Measurements from ENCODE around the gene SPOP. TPM values are rescaled to one million over a fixed set of nuclear protein-coding genes. Genes with fewer than 3 reads are reported as not detected.

The SPOP gene
- total RNA-seq, 2 donors from 2014 or later, result 62.3 to 66.8 TPM

DNA sequence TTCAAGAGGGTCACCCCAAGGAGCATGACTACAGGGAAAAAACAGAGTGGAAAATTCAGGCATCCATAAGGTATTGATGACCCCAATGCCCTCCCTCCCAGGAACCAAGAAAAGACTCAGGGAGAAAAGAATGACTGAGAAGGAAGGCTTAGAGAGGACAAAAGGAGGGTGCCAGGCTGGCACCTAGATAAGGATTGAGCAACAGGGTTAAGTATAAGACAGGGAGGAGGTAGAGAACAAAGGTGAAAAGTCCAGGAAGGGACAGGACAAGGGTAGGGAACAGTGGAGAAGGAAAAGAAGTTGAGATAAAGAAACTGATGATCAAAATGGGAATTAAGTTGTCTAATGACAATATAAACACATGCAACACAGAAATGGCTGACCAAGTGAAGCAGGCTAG, 27.4 kb upstream of the SPOP start:
- H3K4me1 Mint-ChIP-seq, result peaks cover 15% of the 10 kb centered on the region
- peak overlapping the region; percentile 94 for H3K27ac Mint-ChIP-seq
- H3K4me3 Mint-ChIP-seq, result no peak overlapping the region
- no peaks in the 10 kb centered on the region for H3K27me3 Mint-ChIP-seq
- peaks cover 67% of the 10 kb centered on the region for H3K36me3 Mint-ChIP-seq (ENCODE audit: low read depth)
- ATAC-seq (replicated peaks), result no peak
- H3K9me3 Mint-ChIP-seq, result no peaks in the 10 kb centered on the region

DNA sequence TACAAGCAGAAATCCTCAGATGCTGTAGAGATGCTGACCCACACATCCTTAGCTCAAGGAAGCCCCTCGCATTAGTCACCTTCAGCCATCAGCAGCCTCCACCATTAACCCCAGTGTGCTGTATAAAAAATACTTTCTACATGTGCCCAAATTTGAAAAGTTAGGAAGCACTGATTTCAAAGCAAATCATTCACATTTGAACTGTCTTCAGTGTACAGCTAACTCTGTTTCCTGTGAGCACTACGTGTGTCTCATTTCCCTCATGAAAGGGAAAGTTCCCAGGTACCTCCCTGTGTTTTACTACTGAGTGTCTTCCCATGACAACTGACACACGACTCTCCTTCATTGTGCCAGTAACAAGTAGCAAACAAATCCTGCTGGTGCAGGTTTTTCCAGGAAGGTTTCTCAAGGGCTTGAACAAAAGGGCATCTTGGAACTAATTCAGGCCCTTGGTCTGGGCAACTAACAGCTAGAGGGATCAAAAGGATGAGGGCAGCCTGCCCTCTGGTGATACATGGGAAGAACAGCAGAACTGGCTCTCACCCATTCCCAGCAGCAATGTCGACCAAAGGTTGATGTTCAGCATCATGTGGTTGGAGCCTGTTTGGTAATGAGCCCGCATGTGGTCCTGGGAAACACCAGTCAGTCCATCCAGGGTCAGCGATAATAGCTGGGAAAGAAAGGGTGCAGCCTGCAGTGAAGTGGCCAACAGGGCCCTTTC, 25.8 kb upstream of the SPOP start:
- peaks cover 10% of the 10 kb centered on the region for H3K4me1 Mint-ChIP-seq
- no peak for ATAC-seq (replicated peaks)
- H3K4me3 Mint-ChIP-seq, result no peak overlapping the region
- no peak overlapping the region for H3K27ac Mint-ChIP-seq
- no peaks in the 10 kb centered on the region for H3K27me3 Mint-ChIP-seq
- H3K9me3 Mint-ChIP-seq, result no peaks in the 10 kb centered on the region
- peaks cover 78% of the 10 kb centered on the region for H3K36me3 Mint-ChIP-seq (ENCODE audit: low read depth)

GRCh38 chr17:49700960-49701359, 23.1 kb upstream of the SPOP start:
- peaks cover 71% of the 10 kb centered on the region for H3K36me3 Mint-ChIP-seq (ENCODE audit: low read depth)
- no peak overlapping the region for H3K4me3 Mint-ChIP-seq
- no peaks in the 10 kb centered on the region for H3K9me3 Mint-ChIP-seq
- H3K27me3 Mint-ChIP-seq, result no peaks in the 10 kb centered on the region
- H3K27ac Mint-ChIP-seq, result peak overlapping the region; percentile 59
- peaks cover 12% of the 10 kb centered on the region for H3K4me1 Mint-ChIP-seq
- no peak for ATAC-seq (replicated peaks)

DNA sequence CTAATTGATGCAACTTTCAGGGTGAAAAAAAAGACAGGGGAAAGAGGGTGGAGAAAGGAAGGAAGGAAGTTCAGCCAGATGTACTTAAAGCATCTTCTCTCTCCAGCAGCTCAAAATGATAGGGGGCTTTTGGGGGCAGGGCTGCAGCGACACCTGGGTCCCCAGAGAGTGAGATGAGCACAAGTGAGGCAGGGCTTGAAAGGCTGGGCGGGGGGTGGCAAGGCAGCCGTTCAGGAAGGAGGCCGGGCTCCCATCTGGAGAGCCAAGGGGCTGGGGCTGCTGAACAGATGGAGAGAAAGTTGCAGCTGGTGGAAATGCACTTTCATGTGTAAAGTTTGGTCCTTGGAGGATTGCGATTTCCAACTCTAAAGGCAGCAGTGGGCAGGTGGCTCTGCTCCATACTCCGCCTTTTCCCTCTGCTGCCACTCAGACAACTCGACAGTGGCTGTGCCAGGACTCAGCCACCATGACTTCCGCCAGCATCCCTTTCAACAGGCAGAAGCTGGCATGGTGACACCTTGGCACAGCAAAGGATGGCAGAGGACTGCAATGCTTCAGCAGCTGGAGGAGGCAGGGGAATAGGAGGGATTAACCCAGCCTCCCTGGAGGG, 22.2 kb upstream of the SPOP start:
- no peaks in the 10 kb centered on the region for H3K27me3 Mint-ChIP-seq
- H3K27ac Mint-ChIP-seq, result peak overlapping the region; percentile 63
- ATAC-seq (replicated peaks), result no peak
- peaks cover 20% of the 10 kb centered on the region for H3K4me1 Mint-ChIP-seq
- H3K36me3 Mint-ChIP-seq (ENCODE audit: low read depth), result peaks cover 62% of the 10 kb centered on the region
- no peak overlapping the region for H3K4me3 Mint-ChIP-seq
- H3K9me3 Mint-ChIP-seq, result no peaks in the 10 kb centered on the region

DNA sequence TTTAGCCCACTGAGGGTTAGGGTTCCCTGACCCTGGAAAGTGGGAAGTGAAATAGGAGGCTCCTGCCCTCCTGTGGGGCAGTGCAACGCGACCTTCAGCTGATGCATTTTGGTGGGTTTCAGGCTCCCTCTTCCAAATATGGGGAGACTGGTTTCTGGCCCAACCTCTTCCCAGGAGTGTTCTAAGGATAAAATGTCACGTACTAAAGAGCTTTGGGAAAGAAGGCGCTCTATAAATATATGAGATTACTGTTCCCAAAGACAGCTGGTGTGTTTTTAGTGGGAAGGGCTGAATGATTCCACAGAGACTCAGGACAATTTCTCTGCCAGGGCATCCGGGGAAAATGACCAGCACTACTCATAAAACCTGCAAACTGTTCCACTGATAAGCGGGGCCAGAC, 20.1 kb upstream of the SPOP start:
- H3K4me1 Mint-ChIP-seq, result peaks cover 24% of the 10 kb centered on the region
- peaks cover 41% of the 10 kb centered on the region for H3K36me3 Mint-ChIP-seq (ENCODE audit: low read depth)
- no peaks in the 10 kb centered on the region for H3K27me3 Mint-ChIP-seq
- no peak overlapping the region for H3K4me3 Mint-ChIP-seq
- no peak for ATAC-seq (replicated peaks)
- H3K27ac Mint-ChIP-seq, result no peak overlapping the region
- no peaks in the 10 kb centered on the region for H3K9me3 Mint-ChIP-seq

DNA sequence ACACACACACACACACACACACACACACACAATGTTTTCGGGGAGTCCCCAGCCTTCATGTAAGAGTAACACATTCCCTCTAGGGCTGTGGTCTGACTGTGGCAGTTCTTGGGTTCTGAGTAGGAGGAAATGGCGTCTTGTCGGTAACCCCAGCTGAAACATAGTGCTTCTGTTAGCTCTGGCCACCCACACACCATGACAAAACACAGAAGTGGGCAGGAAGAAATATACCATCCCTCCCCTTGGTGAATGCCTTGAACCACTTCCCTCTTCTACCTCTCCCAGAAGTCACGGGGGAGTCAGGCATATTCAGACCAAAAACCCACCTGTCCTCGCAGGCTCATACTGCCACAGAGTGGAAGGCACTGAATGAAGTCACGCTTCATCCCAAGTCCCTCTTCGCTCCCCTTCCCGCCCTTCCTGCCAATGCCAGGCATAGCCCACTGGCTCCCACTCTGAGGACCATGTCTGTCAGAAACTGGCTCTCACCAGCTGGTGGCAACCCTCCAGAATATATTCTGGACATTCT, 18.4 kb upstream of the SPOP start:
- Mint-ChIP-seq H3K4me3 (peak overlapping the region; percentile 76), H3K36me3 (ENCODE audit: low read depth) (peaks cover 24% of the 10 kb centered on the region), H3K27me3 (no peaks in the 10 kb centered on the region), H3K9me3 (no peaks in the 10 kb centered on the region), H3K4me1 (peaks cover 24% of the 10 kb centered on the region), H3K27ac (peak overlapping the region; percentile 95)
- ATAC-seq (replicated peaks), result peak; percentile 99

DNA sequence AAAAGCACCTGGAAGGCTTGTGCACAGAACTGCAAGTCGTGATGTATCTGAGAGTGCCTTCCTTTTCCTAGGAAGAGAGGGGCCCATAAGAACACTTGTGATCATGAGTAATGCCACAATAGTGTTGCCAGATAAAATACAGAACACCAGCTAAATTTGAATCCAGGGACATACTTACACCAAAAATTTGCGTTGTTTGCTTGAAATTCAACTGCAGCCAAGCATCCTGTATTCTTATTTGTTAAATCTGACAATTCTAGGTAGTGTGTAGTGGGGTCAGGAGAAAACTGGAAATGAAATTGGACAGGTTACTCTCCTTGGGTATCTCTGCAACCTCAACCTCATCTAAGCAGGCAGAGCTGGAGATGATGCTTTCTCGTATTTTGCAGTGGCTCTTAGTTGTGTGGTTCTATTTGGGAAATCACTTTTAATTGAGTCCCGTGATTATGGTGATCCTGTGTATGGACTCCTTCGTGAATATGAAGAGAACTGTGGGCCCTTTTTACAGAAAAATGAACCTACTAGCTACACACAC, 17.9 kb upstream of the SPOP start:
- Mint-ChIP-seq H3K27me3 (no peaks in the 10 kb centered on the region), H3K4me3 (peak overlapping the region; percentile 76), H3K9me3 (no peaks in the 10 kb centered on the region), H3K27ac (peak overlapping the region; percentile 95), H3K4me1 (peaks cover 24% of the 10 kb centered on the region), H3K36me3 (ENCODE audit: low read depth) (peaks cover 19% of the 10 kb centered on the region)
- ATAC-seq (replicated peaks), result peak; percentile 54

DNA sequence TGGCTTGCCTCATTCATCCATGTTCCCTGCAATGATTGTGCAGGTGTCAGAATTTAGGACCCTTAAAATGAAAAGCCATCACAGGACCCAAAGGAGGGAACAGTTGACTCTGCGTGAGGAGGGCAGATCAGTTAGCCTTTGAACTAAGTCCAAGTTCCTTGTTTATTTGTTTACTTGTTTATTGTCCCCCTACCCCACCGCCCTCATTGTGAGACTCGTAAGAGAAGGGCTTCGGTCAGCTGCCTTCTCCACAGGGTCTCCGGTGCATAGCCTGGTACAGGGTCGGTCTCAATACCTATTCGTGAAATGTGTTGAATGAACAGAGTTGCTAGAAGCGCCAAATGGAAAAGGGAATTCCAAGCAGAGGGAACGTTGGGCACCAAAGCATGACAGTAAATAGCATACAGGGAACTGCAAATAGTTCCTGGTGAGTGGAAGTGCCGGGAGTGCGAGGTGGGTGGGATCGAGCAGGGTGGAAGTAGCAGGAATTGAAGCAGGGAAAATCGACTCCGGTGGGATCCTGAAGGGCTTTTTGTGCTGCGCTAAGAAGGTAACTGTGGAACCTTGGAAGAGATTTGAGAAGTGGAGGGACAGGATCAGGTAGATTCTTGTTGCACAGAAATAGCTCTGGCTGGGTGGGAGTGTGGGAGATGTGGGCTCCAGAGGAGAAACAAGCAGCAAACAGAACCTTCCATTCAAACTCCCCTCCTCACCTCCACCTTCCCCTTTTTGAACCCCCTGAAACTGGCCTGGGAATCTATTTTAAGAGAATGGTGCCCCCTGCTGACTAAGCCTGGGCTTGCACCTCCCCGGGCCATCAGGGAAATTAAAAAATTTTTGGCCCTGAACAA, 17.2 kb upstream of the SPOP start:
- peak; percentile 15 for ATAC-seq (replicated peaks)
- Mint-ChIP-seq H3K4me1 (peaks cover 24% of the 10 kb centered on the region), H3K27me3 (no peaks in the 10 kb centered on the region), H3K27ac (peak overlapping the region; percentile 95), H3K9me3 (no peaks in the 10 kb centered on the region), H3K36me3 (ENCODE audit: low read depth) (peaks cover 12% of the 10 kb centered on the region), H3K4me3 (peak overlapping the region; percentile 76)

- no peak for ATAC-seq (replicated peaks)
- Mint-ChIP-seq H3K4me1 (peaks cover 33% of the 10 kb centered on the region), H3K9me3 (no peaks in the 10 kb centered on the region), H3K4me3 (no peak overlapping the region), H3K36me3 (ENCODE audit: low read depth) (no peaks in the 10 kb centered on the region), H3K27ac (no peak overlapping the region), H3K27me3 (no peaks in the 10 kb centered on the region)
Observed at GRCh38 chr17:49692751-49693150, 14.9 kb upstream of the SPOP start.

- peak overlapping the region; percentile 33 for H3K27ac Mint-ChIP-seq
- H3K36me3 Mint-ChIP-seq (ENCODE audit: low read depth), result no peaks in the 10 kb centered on the region
- H3K9me3 Mint-ChIP-seq, result no peaks in the 10 kb centered on the region
- no peaks in the 10 kb centered on the region for H3K27me3 Mint-ChIP-seq
- no peak for ATAC-seq (replicated peaks)
- H3K4me3 Mint-ChIP-seq, result no peak overlapping the region
- peaks cover 39% of the 10 kb centered on the region for H3K4me1 Mint-ChIP-seq
Observed at GRCh38 chr17:49691677-49692191, 13.8 kb upstream of the SPOP start.

DNA sequence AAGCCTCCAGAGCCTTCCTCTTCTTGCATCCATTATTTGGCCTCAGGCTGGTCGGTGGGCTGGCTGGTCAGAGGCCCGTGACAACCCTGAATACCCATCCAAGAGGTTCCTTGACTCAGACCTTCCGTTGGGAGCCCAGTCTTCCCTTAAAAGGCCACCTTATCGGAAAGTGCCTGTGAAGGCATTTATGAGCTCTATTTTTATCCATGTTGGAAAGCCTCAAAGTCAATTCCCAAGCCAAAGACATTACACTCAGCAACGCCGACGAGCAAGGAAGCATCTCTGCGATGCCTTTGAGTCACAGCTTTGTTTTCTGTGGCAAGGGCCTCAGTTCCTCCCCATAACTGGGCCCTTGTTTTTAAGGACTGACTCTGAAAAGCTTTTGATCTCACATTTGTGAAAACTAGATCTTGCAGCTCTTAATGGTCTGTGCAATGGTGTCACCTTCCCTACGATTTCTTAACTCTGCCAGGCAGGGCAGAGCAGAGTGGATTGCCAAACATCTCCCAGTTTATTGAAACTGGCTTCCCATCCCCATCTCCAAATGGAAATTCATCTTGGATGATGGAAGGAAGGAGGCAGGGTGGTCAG, 13.3 kb upstream of the SPOP start:
- Mint-ChIP-seq H3K27me3 (no peaks in the 10 kb centered on the region), H3K36me3 (ENCODE audit: low read depth) (no peaks in the 10 kb centered on the region), H3K9me3 (no peaks in the 10 kb centered on the region), H3K27ac (peak overlapping the region; percentile 33), H3K4me3 (no peak overlapping the region), H3K4me1 (peaks cover 36% of the 10 kb centered on the region)
- no peak for ATAC-seq (replicated peaks)

DNA sequence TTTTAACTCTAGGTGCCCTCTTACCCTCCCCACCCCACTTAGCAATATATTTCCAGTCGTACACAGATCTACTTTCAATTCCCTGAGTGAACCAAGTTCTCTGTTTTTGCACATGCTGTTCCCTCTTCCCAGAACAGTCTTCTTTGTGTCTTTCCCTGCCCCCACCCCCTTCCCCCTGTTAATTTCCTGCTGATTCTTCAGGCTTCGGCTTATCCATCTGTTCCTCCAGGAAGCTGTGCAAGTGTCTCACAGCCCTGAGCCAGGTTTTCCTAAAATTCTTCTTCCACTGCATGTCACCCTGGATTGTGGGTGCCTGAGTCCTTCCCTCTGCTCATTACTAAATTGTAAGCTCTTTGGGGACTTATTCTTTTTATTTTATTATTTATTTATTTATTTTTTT, 12.4 kb upstream of the SPOP start:
- no peaks in the 10 kb centered on the region for H3K27me3 Mint-ChIP-seq
- no peaks in the 10 kb centered on the region for H3K9me3 Mint-ChIP-seq
- H3K4me1 Mint-ChIP-seq, result peaks cover 27% of the 10 kb centered on the region
- no peak overlapping the region for H3K27ac Mint-ChIP-seq
- H3K36me3 Mint-ChIP-seq (ENCODE audit: low read depth), result no peaks in the 10 kb centered on the region
- H3K4me3 Mint-ChIP-seq, result no peak overlapping the region
- no peak for ATAC-seq (replicated peaks)

- Mint-ChIP-seq H3K36me3 (ENCODE audit: low read depth) (no peaks in the 10 kb centered on the region), H3K4me1 (peaks cover 22% of the 10 kb centered on the region), H3K4me3 (peak overlapping the region; percentile 72), H3K27me3 (no peaks in the 10 kb centered on the region), H3K27ac (peak overlapping the region; percentile 76), H3K9me3 (no peaks in the 10 kb centered on the region)
- no peak for ATAC-seq (replicated peaks)
Observed at GRCh38 chr17:49688848-49689247, 11.0 kb upstream of the SPOP start.

All from activated T-helper 17 cell treated with anti-CD3 and anti-CD28 coated beads, Interleukin-2, amount 50 U/mL, for 72 hours (primary cell).